Testis (tissue), 2 donors: ENCODE data around the gene NEXMIF.

Experiments
- CTCF ChIP-seq, 3 experiments: fragments of 450-650 bp in 2 of 3; fragments of 200-600 bp in 1 of 3; sonication (generic) in 1 of 3; IDR thresholded peaks; one replicate each; pipeline ENCODE4 v1.5.1; 2016 to 2019; ENCODE audit warnings: antibody characterized with exemption in 3 of 3, mild to moderate bottlenecking in 2 of 3, moderate library complexity in 1 of 3
- POLR2A ChIP-seq: fragments of 450-650 bp; IDR thresholded peaks from one replicate; pipeline ENCODE4 v1.6.1; 2017; ENCODE audit warnings: antibody characterized with exemption, mild to moderate bottlenecking, moderate library complexity

GRCh38 chrX:74781507-74782034, 143.7 kb downstream of the NEXMIF start:
- TF ChIP-seq CTCF (IDR thresholded peaks at IDR 0.05) (no peak), POLR2A (no peak)
